ENCODE measurements around the gene TMEM18. TPM values are rescaled to one million over a fixed set of nuclear protein-coding genes. Genes with fewer than 3 reads are reported as not detected.

Gene TMEM18
- total and polyA plus RNA-seq, 2 donors = 25.0 to 25.6 TPM

- DNase-seq (ENCODE audit: low read depth in 6 of 9, low spot score in 9 of 9) = no peak
- Histone ChIP-seq H3K27ac (ENCODE audit: low read depth in 1 of 2, low read length in 1 of 2) (no peak overlapping the region), H3K9me3 (ENCODE audit: control insufficient read depth in 2 of 2, insufficient read depth in 1 of 2, low read length in 1 of 2) (no peaks in the 10 kb centered on the region), H3K4me3 (ENCODE audit: low read length in 2 of 2) (no peak overlapping the region), H3K27me3 (ENCODE audit: control insufficient read depth in 2 of 2, insufficient read depth in 1 of 2, low read length in 1 of 2) (peaks cover 0 to 2% of the 10 kb centered on the region in 2 donors), H3K36me3 (ENCODE audit: control insufficient read depth in 2 of 2, insufficient read depth in 2 of 2, low read length in 1 of 2) (no peaks in the 10 kb centered on the region), H3K4me1 (ENCODE audit: control insufficient read depth in 2 of 2, insufficient read depth in 2 of 2, low read length in 2 of 2) (no peaks in the 10 kb centered on the region)
- 92% methylated on average over 6 of the region's 6 CpGs for WGBS
These were observed 58.7 kb downstream of the TMEM18 start for GRCh38 chr2:618422-618990.

GRCh38 chr2:618005-618404 is 59.2 kb downstream of the TMEM18 start:
- Histone ChIP-seq H3K27ac (ENCODE audit: low read depth in 1 of 2, low read length in 1 of 2) (no peak overlapping the region), H3K4me3 (ENCODE audit: low read length in 2 of 2) (no peak overlapping the region), H3K4me1 (ENCODE audit: control insufficient read depth in 2 of 2, insufficient read depth in 2 of 2, low read length in 2 of 2) (no peaks in the 10 kb centered on the region), H3K27me3 (ENCODE audit: control insufficient read depth in 2 of 2, insufficient read depth in 1 of 2, low read length in 1 of 2) (peaks cover 0 to 2% of the 10 kb centered on the region in 2 donors), H3K36me3 (ENCODE audit: control insufficient read depth in 2 of 2, insufficient read depth in 2 of 2, low read length in 1 of 2) (no peaks in the 10 kb centered on the region), H3K9me3 (ENCODE audit: control insufficient read depth in 2 of 2, insufficient read depth in 1 of 2, low read length in 1 of 2) (no peaks in the 10 kb centered on the region)
- no peak for DNase-seq (ENCODE audit: low read depth in 6 of 9, low spot score in 9 of 9)
- 89% methylated on average over 3 of the region's 3 CpGs for WGBS
